ENCODE data around the gene PTPN4. TPM values are rescaled to one million over a fixed set of nuclear protein-coding genes. Genes with fewer than 3 reads are reported as not detected.

PTPN4 gene
- total RNA-seq, 1 donor from 2014 or later, result 22.1 TPM

GRCh38 chr2:119723186-119723585 lies 36.5 kb upstream of the PTPN4 start:
- H3K27me3 Mint-ChIP-seq (ENCODE audit: low read depth), result peaks cover 5% of the 10 kb centered on the region
- H3K9me3 Mint-ChIP-seq, result no peaks in the 10 kb centered on the region
- H3K4me1 Mint-ChIP-seq (ENCODE audit: low read depth), result peaks cover 11% of the 10 kb centered on the region
- H3K27ac Mint-ChIP-seq, result no peak overlapping the region
- no peak for DNase-seq (ENCODE audit: low spot score)
- H3K36me3 Mint-ChIP-seq (ENCODE audit: low read depth), result no peaks in the 10 kb centered on the region
- intact Hi-C loops (cut with micrococcal nuclease), result no loop called here
- no peak overlapping the region for H3K4me3 Mint-ChIP-seq (ENCODE audit: low read depth)

GRCh38 chr2:119723784-119724467 lies 35.8 kb upstream of the PTPN4 start:
- H3K27me3 Mint-ChIP-seq (ENCODE audit: low read depth), result peaks cover 5% of the 10 kb centered on the region
- H3K9me3 Mint-ChIP-seq, result no peaks in the 10 kb centered on the region
- H3K4me1 Mint-ChIP-seq (ENCODE audit: low read depth), result peaks cover 7% of the 10 kb centered on the region
- intact Hi-C loops (cut with micrococcal nuclease), result no loop called here
- H3K27ac Mint-ChIP-seq, result no peak overlapping the region
- no peak for DNase-seq (ENCODE audit: low spot score)
- no peaks in the 10 kb centered on the region for H3K36me3 Mint-ChIP-seq (ENCODE audit: low read depth)
- no peak overlapping the region for H3K4me3 Mint-ChIP-seq (ENCODE audit: low read depth)

DNA sequence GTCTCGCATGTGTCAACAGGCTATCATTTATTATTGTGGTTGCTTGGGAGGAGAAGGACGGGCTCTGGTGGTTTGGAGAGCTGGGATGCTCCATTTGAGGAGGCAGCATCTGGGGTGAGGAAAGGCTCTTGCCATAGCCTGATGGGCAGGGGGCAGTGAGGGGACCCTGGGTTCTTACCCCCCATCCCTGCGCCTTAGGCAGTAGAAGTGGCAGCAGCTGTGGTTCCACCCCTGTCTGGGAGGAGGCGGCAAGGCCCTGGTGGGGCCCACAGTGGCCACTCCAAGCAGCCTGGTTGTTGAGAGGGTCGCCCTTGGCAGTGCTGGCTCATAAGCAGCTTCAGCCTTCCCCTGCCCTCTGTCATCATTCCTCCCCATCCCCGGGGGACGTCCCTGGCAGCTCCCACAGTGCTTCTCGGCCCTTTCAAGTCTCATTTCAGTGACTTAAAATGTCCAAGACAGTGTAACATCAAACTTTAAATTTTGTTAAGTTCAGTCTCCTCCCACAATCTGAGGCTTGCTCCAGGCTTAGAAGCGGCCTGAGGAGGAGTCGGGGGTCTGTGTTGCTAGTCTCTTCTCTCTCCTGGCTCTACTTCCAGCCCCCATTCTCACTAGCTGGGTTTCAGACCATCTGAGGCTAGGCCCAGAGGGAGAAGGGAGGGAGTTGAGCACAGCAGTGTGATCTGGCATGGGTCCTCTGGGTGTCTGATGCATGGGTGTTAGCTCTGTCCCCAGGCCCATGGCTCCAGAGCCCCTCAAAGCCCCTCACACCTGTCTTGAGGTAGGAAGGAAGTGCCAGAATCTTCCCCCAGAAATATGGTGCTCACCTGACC lies 34.9 kb upstream of the PTPN4 start:
- no peaks in the 10 kb centered on the region for H3K36me3 Mint-ChIP-seq (ENCODE audit: low read depth)
- intact Hi-C loops (cut with micrococcal nuclease), result no loop called here
- no peak for DNase-seq (ENCODE audit: low spot score)

GRCh38 chr2:119727493-119727892 lies 32.2 kb upstream of the PTPN4 start:
- no peak for DNase-seq (ENCODE audit: low spot score)
- Mint-ChIP-seq H3K36me3 (ENCODE audit: low read depth) (no peaks in the 10 kb centered on the region), H3K4me3 (ENCODE audit: low read depth) (no peak overlapping the region), H3K27me3 (ENCODE audit: low read depth) (peaks cover 11% of the 10 kb centered on the region), H3K27ac (no peak overlapping the region), H3K9me3 (no peaks in the 10 kb centered on the region), H3K4me1 (ENCODE audit: low read depth) (peaks cover 6% of the 10 kb centered on the region)
- intact Hi-C loops (cut with micrococcal nuclease), result no loop called here

More for the DNA sequence above, 34.9 kb upstream of the PTPN4 start:
- H3K4me3 Mint-ChIP-seq (ENCODE audit: low read depth), result no peak overlapping the region
- peaks cover 6% of the 10 kb centered on the region for H3K4me1 Mint-ChIP-seq (ENCODE audit: low read depth)
- H3K27me3 Mint-ChIP-seq (ENCODE audit: low read depth), result peaks cover 8% of the 10 kb centered on the region
- H3K27ac Mint-ChIP-seq, result no peak overlapping the region
- no peaks in the 10 kb centered on the region for H3K9me3 Mint-ChIP-seq

- no peaks in the 10 kb centered on the region for H3K9me3 Mint-ChIP-seq
- H3K36me3 Mint-ChIP-seq (ENCODE audit: low read depth), result no peaks in the 10 kb centered on the region
- no peak overlapping the region for H3K27ac Mint-ChIP-seq
- DNase-seq (ENCODE audit: low spot score), result no peak
- H3K27me3 Mint-ChIP-seq (ENCODE audit: low read depth), result peaks cover 11% of the 10 kb centered on the region
- H3K4me1 Mint-ChIP-seq (ENCODE audit: low read depth), result peaks cover 6% of the 10 kb centered on the region
- intact Hi-C loops (cut with micrococcal nuclease), result no loop called here
- H3K4me3 Mint-ChIP-seq (ENCODE audit: low read depth), result no peak overlapping the region
Measured at GRCh38 chr2:119728421-119728820, 31.3 kb upstream of the PTPN4 start.

- Mint-ChIP-seq H3K27me3 (ENCODE audit: low read depth) (peaks cover 16% of the 10 kb centered on the region), H3K9me3 (no peaks in the 10 kb centered on the region), H3K4me1 (ENCODE audit: low read depth) (no peaks in the 10 kb centered on the region), H3K36me3 (ENCODE audit: low read depth) (no peaks in the 10 kb centered on the region), H3K27ac (no peak overlapping the region), H3K4me3 (ENCODE audit: low read depth) (no peak overlapping the region)
- DNase-seq (ENCODE audit: low spot score), result no peak
- intact Hi-C loops (cut with micrococcal nuclease), result no loop called here
Measured at GRCh38 chr2:119730671-119731177, 29.0 kb upstream of the PTPN4 start.

DNA sequence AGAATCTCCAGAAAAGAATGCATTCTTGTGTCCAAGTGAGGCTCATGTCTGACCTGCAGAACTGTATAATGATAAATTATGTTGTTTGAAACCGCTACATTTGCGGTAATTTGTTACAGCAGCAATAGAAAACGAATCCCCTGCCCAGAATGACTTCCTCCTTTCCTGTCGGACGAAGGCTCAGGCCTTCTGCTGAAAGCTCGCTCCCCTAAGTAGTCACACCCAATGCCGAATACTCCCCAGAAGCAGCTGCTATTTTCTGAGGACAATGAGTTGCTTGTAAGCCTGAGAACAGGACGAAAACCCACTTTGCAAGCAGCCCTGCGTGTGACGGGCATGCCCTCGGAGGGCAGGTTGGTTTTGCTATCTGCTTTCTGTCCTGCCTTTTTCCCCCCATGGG lies 27.7 kb upstream of the PTPN4 start:
- intact Hi-C loops (cut with micrococcal nuclease), result no loop called here
- DNase-seq (ENCODE audit: low spot score), result no peak
- H3K4me3 Mint-ChIP-seq (ENCODE audit: low read depth), result no peak overlapping the region
- peaks cover 17% of the 10 kb centered on the region for H3K27me3 Mint-ChIP-seq (ENCODE audit: low read depth)
- no peaks in the 10 kb centered on the region for H3K9me3 Mint-ChIP-seq
- no peaks in the 10 kb centered on the region for H3K4me1 Mint-ChIP-seq (ENCODE audit: low read depth)
- H3K36me3 Mint-ChIP-seq (ENCODE audit: low read depth), result no peaks in the 10 kb centered on the region
- no peak overlapping the region for H3K27ac Mint-ChIP-seq

DNA sequence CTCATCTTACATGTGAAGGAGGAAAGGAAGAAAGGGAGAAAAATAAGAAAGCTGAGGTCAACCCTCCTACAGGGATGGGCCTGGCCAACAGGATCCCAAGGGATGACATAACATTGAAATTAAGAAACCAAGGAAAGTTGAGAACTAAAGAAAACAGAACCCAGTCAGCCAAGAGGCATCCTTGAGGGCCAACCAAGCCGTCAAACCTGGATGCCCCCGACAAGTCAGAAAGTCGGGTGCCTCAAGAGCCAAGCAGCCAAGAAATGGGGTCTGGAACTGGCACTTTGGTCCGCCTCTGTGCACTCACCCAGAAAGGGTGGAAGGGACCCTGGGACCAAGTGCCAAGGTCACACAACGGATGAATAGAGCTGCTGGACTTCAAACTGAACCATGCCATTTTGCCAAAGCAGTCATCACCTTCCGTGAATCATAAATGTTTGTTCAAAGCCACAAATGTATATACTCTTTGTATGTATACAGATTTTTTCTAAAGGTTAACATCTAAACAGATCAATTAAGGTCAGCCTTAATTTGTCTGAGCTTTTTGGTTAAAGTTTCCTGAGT lies 27.0 kb upstream of the PTPN4 start:
- Mint-ChIP-seq H3K36me3 (ENCODE audit: low read depth) (no peaks in the 10 kb centered on the region), H3K4me1 (ENCODE audit: low read depth) (no peaks in the 10 kb centered on the region)
- intact Hi-C loops (cut with micrococcal nuclease), result no loop called here

DNA sequence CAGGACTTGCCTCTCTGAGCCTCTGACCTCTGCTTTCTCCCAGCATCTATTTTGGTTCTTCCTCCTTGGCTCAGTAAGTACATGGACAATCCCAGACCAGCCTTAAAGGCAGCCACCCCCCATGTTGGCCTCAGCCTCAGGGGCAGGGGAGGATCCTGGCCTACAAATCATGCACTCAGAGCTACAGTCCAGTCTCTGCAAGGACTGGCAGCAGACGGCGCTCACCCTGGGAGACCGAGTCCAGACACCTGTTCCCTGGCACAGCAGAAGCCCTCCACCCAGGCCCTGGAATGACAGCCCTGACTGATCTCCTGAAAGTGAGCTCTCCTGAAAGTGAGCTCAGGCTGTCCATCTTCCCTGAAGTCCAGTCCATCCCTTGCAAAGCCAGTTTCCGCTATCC lies 25.7 kb upstream of the PTPN4 start:
- no peaks in the 10 kb centered on the region for H3K36me3 Mint-ChIP-seq (ENCODE audit: low read depth)
- no peaks in the 10 kb centered on the region for H3K9me3 Mint-ChIP-seq
- peaks cover 11% of the 10 kb centered on the region for H3K27me3 Mint-ChIP-seq (ENCODE audit: low read depth)
- H3K4me3 Mint-ChIP-seq (ENCODE audit: low read depth), result no peak overlapping the region
- no peak overlapping the region for H3K27ac Mint-ChIP-seq
- no peak for DNase-seq (ENCODE audit: low spot score)
- no peaks in the 10 kb centered on the region for H3K4me1 Mint-ChIP-seq (ENCODE audit: low read depth)
- intact Hi-C loops (cut with micrococcal nuclease), result no loop called here

More for the DNA sequence above, 27.0 kb upstream of the PTPN4 start:
- Mint-ChIP-seq H3K27me3 (ENCODE audit: low read depth) (peaks cover 12% of the 10 kb centered on the region), H3K27ac (no peak overlapping the region), H3K9me3 (no peaks in the 10 kb centered on the region), H3K4me3 (ENCODE audit: low read depth) (no peak overlapping the region)
- DNase-seq (ENCODE audit: low spot score), result no peak

DNA sequence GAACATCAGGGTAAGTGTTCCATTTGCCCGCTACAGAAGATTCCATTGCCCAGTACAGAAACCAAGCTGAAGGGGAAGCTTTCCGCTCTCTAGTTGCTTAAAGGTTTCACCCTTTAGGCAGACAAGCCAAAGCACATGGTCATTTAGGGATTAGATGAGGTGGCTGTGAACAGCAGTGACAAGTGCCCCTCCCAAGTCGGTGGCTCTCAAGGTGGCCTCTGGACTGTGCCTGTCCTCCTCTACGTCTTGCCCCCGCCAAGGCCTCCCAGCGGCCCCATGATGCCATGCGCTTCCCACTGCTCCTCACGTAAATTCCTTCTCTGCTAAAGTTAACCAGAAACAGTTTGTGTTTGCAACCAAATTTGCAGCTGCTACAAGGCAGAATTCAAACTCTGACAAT lies 24.2 kb upstream of the PTPN4 start:
- Mint-ChIP-seq H3K9me3 (no peaks in the 10 kb centered on the region), H3K36me3 (ENCODE audit: low read depth) (no peaks in the 10 kb centered on the region), H3K4me1 (ENCODE audit: low read depth) (no peaks in the 10 kb centered on the region), H3K27me3 (ENCODE audit: low read depth) (peaks cover 8% of the 10 kb centered on the region), H3K27ac (no peak overlapping the region), H3K4me3 (ENCODE audit: low read depth) (no peak overlapping the region)
- intact Hi-C loops (cut with micrococcal nuclease), result no loop called here
- DNase-seq (ENCODE audit: low spot score), result no peak

DNA sequence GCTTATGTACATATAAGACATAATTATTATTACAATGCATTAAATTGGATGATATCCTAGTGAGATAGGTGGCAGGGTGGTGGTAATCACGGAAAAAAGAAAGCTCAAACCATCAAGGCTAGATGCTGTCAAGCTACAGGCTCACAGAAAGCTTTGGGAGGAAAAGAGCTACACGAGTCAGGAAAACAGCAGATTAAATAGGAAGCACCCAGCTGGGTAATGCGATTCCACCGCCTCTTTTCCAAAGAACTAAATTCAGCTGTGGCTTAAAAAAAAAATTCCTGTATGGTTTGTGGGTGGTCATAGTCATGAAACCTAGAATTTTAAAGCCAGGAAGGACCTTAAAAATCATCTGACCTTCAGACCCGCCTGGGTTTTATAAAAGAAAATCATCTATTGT lies 23.7 kb upstream of the PTPN4 start:
- peaks cover 8% of the 10 kb centered on the region for H3K27me3 Mint-ChIP-seq (ENCODE audit: low read depth)
- intact Hi-C loops (cut with micrococcal nuclease), result no loop called here
- DNase-seq (ENCODE audit: low spot score), result no peak
- no peaks in the 10 kb centered on the region for H3K9me3 Mint-ChIP-seq
- H3K4me3 Mint-ChIP-seq (ENCODE audit: low read depth), result no peak overlapping the region
- no peaks in the 10 kb centered on the region for H3K4me1 Mint-ChIP-seq (ENCODE audit: low read depth)
- H3K36me3 Mint-ChIP-seq (ENCODE audit: low read depth), result no peaks in the 10 kb centered on the region
- no peak overlapping the region for H3K27ac Mint-ChIP-seq

DNA sequence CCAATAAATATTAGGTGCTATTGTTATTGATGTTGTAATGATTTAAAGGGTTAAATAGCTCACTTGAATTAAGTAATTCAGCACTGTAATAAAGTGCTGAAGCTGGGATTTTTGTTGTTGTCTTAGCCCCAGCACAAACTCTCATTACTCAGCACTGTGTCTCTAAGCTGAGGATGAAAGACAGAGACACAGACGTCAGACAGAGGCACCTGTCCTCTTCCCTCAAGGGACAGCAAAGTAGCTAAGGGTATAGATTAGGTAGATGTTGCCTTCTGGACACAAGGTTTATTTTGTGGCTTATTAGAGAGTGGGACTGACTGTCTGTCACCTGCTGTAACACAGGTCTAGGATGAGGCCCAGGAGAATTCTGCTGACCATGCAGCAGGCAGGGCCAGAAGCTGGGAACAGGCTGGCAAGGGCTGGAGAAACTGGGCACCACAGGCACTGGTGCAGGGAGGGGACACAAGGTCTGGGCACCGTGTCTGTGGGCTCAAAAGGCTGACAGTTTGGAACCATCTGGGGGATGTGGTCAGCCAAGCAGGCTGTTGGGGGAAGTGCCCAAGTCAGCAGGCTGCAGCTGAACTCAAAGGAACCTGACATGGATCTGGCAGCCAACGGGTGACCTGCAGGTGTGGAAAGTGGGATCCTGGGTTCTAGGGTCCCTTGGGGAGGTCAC lies 20.0 kb upstream of the PTPN4 start:
- no peak overlapping the region for H3K27ac Mint-ChIP-seq
- no peaks in the 10 kb centered on the region for H3K4me1 Mint-ChIP-seq (ENCODE audit: low read depth)
- peaks cover 10% of the 10 kb centered on the region for H3K27me3 Mint-ChIP-seq (ENCODE audit: low read depth)
- no peaks in the 10 kb centered on the region for H3K36me3 Mint-ChIP-seq (ENCODE audit: low read depth)
- no peaks in the 10 kb centered on the region for H3K9me3 Mint-ChIP-seq
- intact Hi-C loops (cut with micrococcal nuclease), result no loop called here
- no peak for DNase-seq (ENCODE audit: low spot score)
- H3K4me3 Mint-ChIP-seq (ENCODE audit: low read depth), result no peak overlapping the region
